GM06990 (cell line): ENCODE data around the gene HYAL3.

Source experiments
- DNase-seq: peaks from one replicate; pipeline ENCODE4 v3.0.0-alpha.2; 2011; ENCODE audit not compliant: insufficient read length; ENCODE audit errors: extremely low read depth
- H3K27me3 ChIP-seq: replicated peaks from 2 replicates; pipeline ENCODE4 v1.6.0; 2011; ENCODE audit warnings: low read length; ENCODE audit not compliant: control insufficient read depth, insufficient read depth
- H3K36me3 ChIP-seq: 2 replicates; pipeline ENCODE4 v1.5.1; 2011; ENCODE audit warnings: low read length; ENCODE audit not compliant: control insufficient read depth, insufficient read depth
- H3K4me3 ChIP-seq: replicated peaks from 2 replicates; pipeline ENCODE4 v1.5.1; 2011; ENCODE audit warnings: low read depth, mild to moderate bottlenecking, control low read depth, low read length
- TF ChIP-seq, protein P1 (sequence below): IDR thresholded peaks from 2 replicates; pipeline ENCODE4 v1.5.1; 2011; ENCODE audit warnings: low read length, control low read depth, mild to moderate bottlenecking, inconsistent platforms; ENCODE audit not compliant: insufficient read depth, poor library complexity, severe bottlenecking

Gene HYAL3

GRCh38 chr3:50331364-50331907 lies 32.2 kb upstream of the HYAL3 start:
- Histone ChIP-seq H3K4me3 (no peak overlapping the region), H3K36me3 (peaks cover 30% of the 10 kb centered on the region), H3K27me3 (no peaks in the 10 kb centered on the region)
- TF ChIP-seq, protein P1, sequence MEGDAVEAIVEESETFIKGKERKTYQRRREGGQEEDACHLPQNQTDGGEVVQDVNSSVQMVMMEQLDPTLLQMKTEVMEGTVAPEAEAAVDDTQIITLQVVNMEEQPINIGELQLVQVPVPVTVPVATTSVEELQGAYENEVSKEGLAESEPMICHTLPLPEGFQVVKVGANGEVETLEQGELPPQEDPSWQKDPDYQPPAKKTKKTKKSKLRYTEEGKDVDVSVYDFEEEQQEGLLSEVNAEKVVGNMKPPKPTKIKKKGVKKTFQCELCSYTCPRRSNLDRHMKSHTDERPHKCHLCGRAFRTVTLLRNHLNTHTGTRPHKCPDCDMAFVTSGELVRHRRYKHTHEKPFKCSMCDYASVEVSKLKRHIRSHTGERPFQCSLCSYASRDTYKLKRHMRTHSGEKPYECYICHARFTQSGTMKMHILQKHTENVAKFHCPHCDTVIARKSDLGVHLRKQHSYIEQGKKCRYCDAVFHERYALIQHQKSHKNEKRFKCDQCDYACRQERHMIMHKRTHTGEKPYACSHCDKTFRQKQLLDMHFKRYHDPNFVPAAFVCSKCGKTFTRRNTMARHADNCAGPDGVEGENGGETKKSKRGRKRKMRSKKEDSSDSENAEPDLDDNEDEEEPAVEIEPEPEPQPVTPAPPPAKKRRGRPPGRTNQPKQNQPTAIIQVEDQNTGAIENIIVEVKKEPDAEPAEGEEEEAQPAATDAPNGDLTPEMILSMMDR: no peak
- no peak for DNase-seq

GRCh38 chr3:50330330-50330729 lies 31.1 kb upstream of the HYAL3 start:
- H3K36me3 ChIP-seq: peaks cover 33% of the 10 kb centered on the region
- DNase-seq: no peak
- H3K27me3 ChIP-seq: no peaks in the 10 kb centered on the region
- TF ChIP-seq, protein P1: no peak
- H3K4me3 ChIP-seq: no peak overlapping the region

DNA sequence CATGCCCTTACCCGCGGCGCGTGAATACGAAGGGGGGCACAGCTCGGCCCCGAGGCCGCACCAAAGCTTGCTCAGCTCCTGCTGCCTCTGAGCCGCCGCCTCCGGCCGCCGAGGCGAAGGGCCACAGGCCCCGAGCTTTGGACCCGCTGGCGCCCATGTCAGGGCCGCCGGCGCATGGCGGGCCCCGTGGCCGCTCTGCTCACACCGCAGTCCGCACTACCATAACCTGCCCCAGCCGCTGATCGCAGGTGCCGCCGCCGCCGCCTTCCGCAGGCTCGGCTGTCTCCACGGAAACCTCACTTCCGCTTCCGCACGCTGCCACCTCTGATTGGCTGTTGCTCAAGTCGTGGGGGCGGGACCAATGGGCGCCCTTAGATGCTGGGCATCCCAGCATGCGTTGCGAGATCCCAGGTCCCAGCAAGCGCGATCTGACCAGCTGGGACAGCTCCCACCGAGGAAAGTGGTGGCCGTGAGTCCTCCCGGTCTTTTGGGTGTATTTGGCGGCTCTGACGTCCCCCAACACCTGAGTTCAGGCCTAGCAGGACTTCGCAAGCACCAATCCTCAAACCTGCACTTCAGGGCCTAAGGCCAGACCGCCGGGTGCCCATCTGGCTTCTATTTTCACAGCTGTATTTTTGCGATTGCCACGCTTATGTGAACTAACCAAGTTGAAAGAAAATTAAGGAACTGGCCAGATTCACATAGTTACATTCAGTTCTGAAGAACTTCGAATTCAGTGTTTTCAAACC lies 28.9 kb upstream of the HYAL3 start, which contains the start of gene TUSC2:
TSS of gene TUSC2 (minus strand) at position 281 of the 749 bp plus-strand sequence. CDS start at position 157, 124 bp downstream.
- no peaks in the 10 kb centered on the region for H3K27me3 ChIP-seq
- peak; percentile 90 for DNase-seq
- TF ChIP-seq, protein P1: no peak
- H3K4me3 ChIP-seq: peak within 1 kb of the TSS; percentile 90
- peaks cover 30% of the 10 kb centered on the region for H3K36me3 ChIP-seq

- H3K4me3 ChIP-seq: peak overlapping the region; percentile 90
- no peaks in the 10 kb centered on the region for H3K27me3 ChIP-seq
- peaks cover 26% of the 10 kb centered on the region for H3K36me3 ChIP-seq
- TF ChIP-seq, protein P1: no peak
- DNase-seq: no peak
These were observed 27.9 kb upstream of the HYAL3 start for GRCh38 chr3:50327129-50327528.

GRCh38 chr3:50326182-50326541 lies 27.0 kb upstream of the HYAL3 start:
- Histone ChIP-seq H3K36me3 (peaks cover 16% of the 10 kb centered on the region), H3K4me3 (no peak overlapping the region), H3K27me3 (no peaks in the 10 kb centered on the region)
- TF ChIP-seq, protein P1: no peak
- no peak for DNase-seq
